Measurements from ENCODE around the gene NPPC. TPM values are rescaled to one million over a fixed set of nuclear protein-coding genes. Genes with fewer than 3 reads are reported as not detected.

The NPPC gene
- total RNA-seq, 2 donors from 2014 or later = 3.2 TPM; not detected in 1

DNA sequence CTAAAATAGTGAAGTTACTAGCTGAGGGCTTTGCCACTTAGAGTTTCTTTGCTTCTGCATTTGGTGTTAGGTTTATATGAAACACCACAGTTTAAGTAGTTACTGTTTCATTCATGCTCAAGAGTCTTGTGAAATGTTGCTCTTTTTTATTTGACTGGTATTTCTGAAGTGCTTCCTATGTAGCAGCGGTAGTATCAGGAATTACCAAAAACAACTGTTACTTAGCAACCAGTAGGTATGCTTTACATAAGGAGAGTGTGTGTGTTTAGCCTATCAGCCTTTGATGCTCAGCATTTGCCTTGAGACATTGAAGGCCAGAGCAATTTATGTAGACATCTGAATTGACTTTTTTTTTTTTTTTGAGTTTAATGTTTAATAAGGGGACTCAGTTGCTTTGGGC is 38.9 kb upstream of the NPPC start:
- no peaks in the 10 kb centered on the region for H3K27me3 ChIP-seq
- TF ChIP-seq, protein P1, sequence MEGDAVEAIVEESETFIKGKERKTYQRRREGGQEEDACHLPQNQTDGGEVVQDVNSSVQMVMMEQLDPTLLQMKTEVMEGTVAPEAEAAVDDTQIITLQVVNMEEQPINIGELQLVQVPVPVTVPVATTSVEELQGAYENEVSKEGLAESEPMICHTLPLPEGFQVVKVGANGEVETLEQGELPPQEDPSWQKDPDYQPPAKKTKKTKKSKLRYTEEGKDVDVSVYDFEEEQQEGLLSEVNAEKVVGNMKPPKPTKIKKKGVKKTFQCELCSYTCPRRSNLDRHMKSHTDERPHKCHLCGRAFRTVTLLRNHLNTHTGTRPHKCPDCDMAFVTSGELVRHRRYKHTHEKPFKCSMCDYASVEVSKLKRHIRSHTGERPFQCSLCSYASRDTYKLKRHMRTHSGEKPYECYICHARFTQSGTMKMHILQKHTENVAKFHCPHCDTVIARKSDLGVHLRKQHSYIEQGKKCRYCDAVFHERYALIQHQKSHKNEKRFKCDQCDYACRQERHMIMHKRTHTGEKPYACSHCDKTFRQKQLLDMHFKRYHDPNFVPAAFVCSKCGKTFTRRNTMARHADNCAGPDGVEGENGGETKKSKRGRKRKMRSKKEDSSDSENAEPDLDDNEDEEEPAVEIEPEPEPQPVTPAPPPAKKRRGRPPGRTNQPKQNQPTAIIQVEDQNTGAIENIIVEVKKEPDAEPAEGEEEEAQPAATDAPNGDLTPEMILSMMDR (IDR thresholded peaks at IDR 0.05) = no peak
- no peak for DNase-seq
- no peaks in the 10 kb centered on the region for H3K9me3 ChIP-seq
- H3K27ac ChIP-seq = no peak overlapping the region
- H3K4me3 ChIP-seq = no peak overlapping the region
- no peak overlapping the region for H3K9ac ChIP-seq (ENCODE audit: low read depth in 2 of 2, low read length in 2 of 2)
- H3K36me3 ChIP-seq = no peaks in the 10 kb centered on the region
- intact Hi-C loops (cut with DNase I) = no loop called here
- no peaks in the 10 kb centered on the region for H3K4me1 ChIP-seq

DNA sequence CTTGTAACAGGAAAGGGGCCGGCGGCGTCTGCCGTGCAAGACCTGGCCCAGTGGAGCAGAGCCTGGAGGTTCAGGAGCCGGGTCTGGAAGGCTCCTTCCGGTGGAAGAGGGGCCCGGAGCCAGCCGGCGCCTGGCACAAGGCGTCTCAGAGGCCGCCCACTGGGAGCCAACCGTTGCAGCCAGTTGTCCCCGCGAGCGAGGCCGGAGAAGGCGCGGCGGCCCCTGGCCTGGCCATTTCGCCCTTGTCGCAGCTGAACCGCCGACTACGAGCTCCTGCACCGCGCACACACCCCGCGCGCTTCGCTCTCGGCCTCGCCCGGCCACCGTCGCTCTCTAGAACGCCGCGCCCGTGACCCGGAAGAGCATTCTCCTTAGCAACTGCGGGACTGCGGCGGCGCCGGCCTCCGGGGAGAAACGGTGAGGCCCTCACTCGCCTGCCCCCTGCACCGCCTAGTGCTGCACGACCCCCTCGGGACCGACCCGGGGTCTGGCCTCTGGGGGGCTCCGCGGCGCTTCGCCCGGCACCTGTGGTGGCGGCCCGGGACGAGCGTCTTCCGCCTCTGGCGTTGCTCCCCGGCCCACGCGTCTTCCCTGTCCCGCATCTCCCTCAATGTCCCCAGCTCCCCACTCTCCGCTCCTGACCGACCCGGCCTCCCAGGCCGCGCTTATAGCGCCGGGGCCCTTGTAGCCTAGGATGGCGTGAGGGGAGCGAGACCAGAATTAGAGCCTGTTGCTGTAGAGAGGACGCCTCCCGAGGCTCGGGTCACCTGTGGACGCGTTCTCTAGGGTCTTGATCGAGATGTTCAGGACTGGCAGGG is 35.4 kb upstream of the NPPC start, which contains the start of gene DIS3L2:
Gene DIS3L2 (plus strand): TSS at position 365 of the 818 bp plus-strand sequence. CDS start 53,215 bp downstream, outside the sequence.
- intact Hi-C loops (cut with DNase I) = no loop called here

DNA sequence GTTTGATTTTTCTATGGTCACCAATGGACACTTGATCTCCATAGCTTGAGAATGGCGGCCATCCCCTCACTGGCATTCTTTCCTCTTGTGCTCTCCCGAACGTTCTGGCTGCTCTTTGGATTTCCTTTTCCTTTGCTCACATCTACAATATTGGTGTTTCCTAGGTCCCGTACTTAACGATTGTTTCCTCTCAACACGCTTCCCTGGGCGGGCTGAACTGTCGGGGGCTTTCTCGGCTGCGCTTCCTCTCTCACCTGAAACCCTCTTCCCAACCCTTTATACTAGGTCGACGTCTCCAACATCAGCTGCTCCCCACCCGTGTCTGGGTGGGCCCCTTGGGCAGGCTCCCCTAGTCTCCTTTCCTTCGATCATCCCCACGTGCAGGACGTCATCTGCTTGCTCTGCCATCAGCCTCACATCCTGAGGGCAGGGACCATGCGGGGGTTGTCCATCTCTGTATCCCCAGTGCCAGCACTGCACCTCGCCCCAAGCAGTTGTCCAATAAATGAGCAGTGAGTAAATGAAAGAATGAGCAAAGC is 34.7 kb upstream of the NPPC start:
- no peak for DNase-seq
- peak overlapping the region; percentile 63 to 91 for H3K9ac ChIP-seq (ENCODE audit: low read depth in 2 of 2, low read length in 2 of 2)
- H3K27me3 ChIP-seq = no peaks in the 10 kb centered on the region
- TF ChIP-seq, protein P1 (IDR thresholded peaks at IDR 0.05) = no peak
- H3K9me3 ChIP-seq = no peaks in the 10 kb centered on the region
- peak overlapping the region; percentile 70 for H3K27ac ChIP-seq
- H3K36me3 ChIP-seq = no peaks in the 10 kb centered on the region
- peak overlapping the region; percentile 93 for H3K4me3 ChIP-seq
- intact Hi-C loops (cut with DNase I) = no loop called here
- H3K4me1 ChIP-seq = no peaks in the 10 kb centered on the region

More for the DNA sequence above, 35.4 kb upstream of the NPPC start, which contains the start of gene DIS3L2:
- Histone ChIP-seq H3K9ac (ENCODE audit: low read depth in 2 of 2, low read length in 2 of 2) (peak within 1 kb of the TSS; percentile 63 to 91), H3K4me3 (peak within 1 kb of the TSS; percentile 93), H3K4me1 (no peaks in the 10 kb centered on the region), H3K36me3 (no peaks in the 10 kb centered on the region), H3K9me3 (no peaks in the 10 kb centered on the region), H3K27me3 (no peaks in the 10 kb centered on the region), H3K27ac (peak within 1 kb of the TSS; percentile 70)
- TF ChIP-seq, protein P1 (IDR thresholded peaks at IDR 0.05) = no peak
- DNase-seq = peak; percentile 85

DNA sequence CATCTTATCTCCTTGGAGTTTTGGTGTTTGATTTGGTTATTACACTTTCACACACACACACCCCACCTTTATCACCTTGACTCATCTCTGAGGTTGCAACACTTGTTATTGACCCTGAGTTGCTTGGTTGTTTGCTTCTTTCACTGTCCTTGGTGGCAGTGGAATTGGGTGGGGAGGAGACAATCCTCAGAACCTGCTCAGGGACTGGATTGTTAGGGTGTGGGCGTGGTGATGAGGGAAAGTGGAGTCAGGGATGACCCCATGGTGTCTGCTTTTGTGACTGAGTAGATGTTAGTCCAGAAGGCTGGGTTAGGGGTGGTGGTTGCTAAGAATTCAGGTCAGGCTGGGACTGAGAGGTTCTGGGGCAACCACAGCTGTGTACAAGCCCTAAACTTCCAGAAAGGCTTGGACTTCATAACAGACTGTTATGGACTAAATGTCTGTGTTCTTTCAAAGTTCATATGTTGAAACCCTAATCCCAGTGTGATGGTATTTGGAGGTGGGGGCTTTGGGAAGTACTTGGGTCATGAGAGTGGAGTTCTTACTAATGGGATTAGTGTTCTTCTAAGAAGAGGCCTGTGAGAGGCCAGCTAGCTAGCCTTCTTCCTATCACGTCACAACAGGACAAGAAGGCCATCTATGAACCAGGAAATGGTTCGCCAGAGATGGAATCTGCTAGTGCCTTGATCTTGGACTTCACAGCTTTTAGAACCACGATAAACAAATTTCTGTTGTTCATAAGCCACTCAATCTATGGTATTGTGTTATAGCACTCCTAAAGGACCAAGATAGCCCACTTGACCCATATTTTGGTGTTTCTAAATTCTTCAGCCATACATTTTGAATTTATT is 31.9 kb upstream of the NPPC start:
- Histone ChIP-seq H3K27me3 (no peaks in the 10 kb centered on the region), H3K9me3 (no peaks in the 10 kb centered on the region), H3K9ac (ENCODE audit: low read depth in 2 of 2, low read length in 2 of 2) (no peak overlapping the region), H3K4me1 (no peaks in the 10 kb centered on the region), H3K36me3 (no peaks in the 10 kb centered on the region), H3K4me3 (no peak overlapping the region), H3K27ac (no peak overlapping the region)
- TF ChIP-seq, protein P1 (IDR thresholded peaks at IDR 0.05) = no peak
- intact Hi-C loops (cut with DNase I) = no loop called here
- DNase-seq = no peak

DNA sequence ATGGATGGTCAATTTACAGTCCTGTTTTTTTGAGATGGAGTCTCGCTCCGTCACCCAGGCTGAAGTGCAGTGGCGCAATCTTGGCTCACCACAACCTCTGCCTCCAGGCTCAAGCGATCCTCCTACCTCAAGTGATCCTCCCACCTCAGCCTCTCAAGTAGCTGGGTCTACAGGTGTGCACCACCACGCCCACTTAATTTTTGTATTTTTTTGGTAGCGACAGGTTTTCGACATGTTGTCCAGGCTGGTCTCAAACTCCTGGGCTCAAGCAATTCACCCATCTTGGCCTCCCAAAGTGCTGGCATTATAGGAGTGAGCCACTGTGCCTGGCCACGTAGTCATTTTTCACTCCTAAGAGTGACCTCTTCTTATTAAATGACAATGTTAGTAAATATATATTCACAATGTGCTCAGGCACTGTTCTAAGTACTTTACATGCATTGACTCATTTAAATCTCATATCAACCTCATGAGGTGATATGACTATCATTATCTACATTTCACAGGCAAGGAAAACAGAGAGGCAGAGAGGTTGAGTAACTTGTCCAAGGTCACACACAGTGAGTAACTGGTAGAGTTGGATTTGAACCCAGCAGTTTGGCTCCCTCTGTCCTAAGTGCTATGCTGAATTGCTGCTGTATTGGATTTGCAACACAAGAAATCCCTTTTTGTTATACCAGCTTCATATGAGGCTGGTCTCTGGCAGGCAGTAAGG is 29.7 kb upstream of the NPPC start:
- H3K27ac ChIP-seq = no peak overlapping the region
- no peaks in the 10 kb centered on the region for H3K36me3 ChIP-seq
- TF ChIP-seq, protein P1 (IDR thresholded peaks at IDR 0.05) = no peak

More for the DNA sequence above, 29.7 kb upstream of the NPPC start:
- DNase-seq = no peak
- H3K9me3 ChIP-seq = no peaks in the 10 kb centered on the region
- intact Hi-C loops (cut with DNase I) = no loop called here
- H3K9ac ChIP-seq (ENCODE audit: low read depth in 2 of 2, low read length in 2 of 2) = no peak overlapping the region
- H3K4me1 ChIP-seq = no peaks in the 10 kb centered on the region
- H3K4me3 ChIP-seq = no peak overlapping the region
- no peaks in the 10 kb centered on the region for H3K27me3 ChIP-seq

All from colonic mucosa (tissue), 4 donors.